ENCODE data around the gene HGFAC. TPM values are rescaled to one million over a fixed set of nuclear protein-coding genes. Genes with fewer than 3 reads are reported as not detected.

Gene HGFAC
- total and polyA plus RNA-seq, 10 of the 15 experiments (the other 5 are each of a cell fraction or from before 2014, with no cell fraction given): 0.38 TPM; not detected in 9

DNA sequence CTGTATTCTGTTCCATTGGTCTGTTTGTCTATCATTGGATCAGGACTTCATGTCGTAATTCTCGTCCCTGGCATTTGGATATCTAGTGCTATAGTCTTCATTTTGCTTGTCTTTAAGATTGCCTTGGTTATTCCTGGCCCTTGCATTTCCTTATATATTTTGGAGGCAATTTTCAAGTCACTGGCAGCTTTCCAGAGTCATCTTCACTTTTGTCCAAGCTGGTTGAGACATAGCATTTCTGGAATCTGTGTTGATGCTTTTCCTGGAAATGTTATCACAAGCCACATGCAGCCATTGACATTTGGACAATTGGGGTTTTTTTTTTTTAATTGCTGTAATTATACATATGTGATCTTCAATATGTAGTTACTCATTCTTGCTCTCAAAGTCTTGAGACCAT is 45.2 kb upstream of the HGFAC start (continued):
- TF ChIP-seq ASH2L (IDR thresholded peaks at IDR 0.05; ENCODE audit: borderline replicate concordance, low read depth): no peak
- TF ChIP-seq STAT3 (IDR thresholded peaks at IDR 0.05; ENCODE audit: low read depth, low read length): no peak
- no peak for TF ChIP-seq JUND (IDR thresholded peaks at IDR 0.05; ENCODE audit: low read depth, low read length)
- TF ChIP-seq IRF3 (IDR thresholded peaks at IDR 0.05): no peak

DNA sequence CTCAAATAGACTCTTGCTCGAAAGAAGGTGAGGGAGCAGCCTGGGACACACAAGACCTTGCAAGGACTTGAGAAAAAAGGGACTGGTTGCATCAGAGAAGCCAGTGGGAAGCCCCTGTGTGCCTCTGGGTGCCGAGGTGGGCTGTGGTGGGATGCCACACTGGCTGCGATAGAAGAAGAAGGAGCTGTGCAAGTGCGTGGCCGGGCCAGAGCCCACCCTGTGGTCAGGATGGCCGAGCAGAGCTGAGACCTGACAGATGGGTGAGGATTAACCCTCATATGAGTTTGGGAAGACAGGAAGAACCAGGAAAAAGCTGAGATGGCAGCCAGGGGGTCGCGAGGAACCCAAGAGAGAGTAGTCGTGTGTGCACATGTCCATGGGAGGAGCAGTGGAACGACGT is 44.6 kb upstream of the HGFAC start:
- H3K27ac ChIP-seq (ENCODE audit: control insufficient read depth, insufficient read depth): no peak overlapping the region
- H3K9ac ChIP-seq (ENCODE audit: control insufficient read depth, insufficient read depth, low read length): no peak overlapping the region
- no peak overlapping the region for H3K4me2 ChIP-seq (ENCODE audit: control insufficient read depth, insufficient read depth)
- no peak overlapping the region for H3K4me3 ChIP-seq
- no peaks in the 10 kb centered on the region; the same call in 2 of the 3 replicates for H3K9me3 ChIP-seq (replicated peaks; ENCODE audit: control insufficient read depth, insufficient read depth, low read length)
- ATAC-seq: no peak
- TF ChIP-seq IKZF1 (conservative IDR thresholded peaks at IDR 0.05) (no peak), TARDBP (IDR thresholded peaks at IDR 0.05; ENCODE audit: borderline replicate concordance) (no peak), BRCA1 (IDR thresholded peaks at IDR 0.05; ENCODE audit: low read depth, low read length) (no peak), SRF (IDR thresholded peaks at IDR 0.05; ENCODE audit: low read depth in 2 of 2, low read length in 2 of 2) (no peak), EED (IDR thresholded peaks at IDR 0.05; ENCODE audit: low read depth) (no peak), YY1 (IDR thresholded peaks at IDR 0.05; ENCODE audit: low read depth, low read length) (no peak), ASH2L (IDR thresholded peaks at IDR 0.05; ENCODE audit: borderline replicate concordance, low read depth) (no peak), SMAD5 (IDR thresholded peaks at IDR 0.05; ENCODE audit: low read depth) (no peak), ATF7 (IDR thresholded peaks at IDR 0.05; ENCODE audit: low read depth) (no peak), MTA2 (IDR thresholded peaks at IDR 0.05; ENCODE audit: low read depth) (no peak)
- TF ChIP-seq, protein P1, sequence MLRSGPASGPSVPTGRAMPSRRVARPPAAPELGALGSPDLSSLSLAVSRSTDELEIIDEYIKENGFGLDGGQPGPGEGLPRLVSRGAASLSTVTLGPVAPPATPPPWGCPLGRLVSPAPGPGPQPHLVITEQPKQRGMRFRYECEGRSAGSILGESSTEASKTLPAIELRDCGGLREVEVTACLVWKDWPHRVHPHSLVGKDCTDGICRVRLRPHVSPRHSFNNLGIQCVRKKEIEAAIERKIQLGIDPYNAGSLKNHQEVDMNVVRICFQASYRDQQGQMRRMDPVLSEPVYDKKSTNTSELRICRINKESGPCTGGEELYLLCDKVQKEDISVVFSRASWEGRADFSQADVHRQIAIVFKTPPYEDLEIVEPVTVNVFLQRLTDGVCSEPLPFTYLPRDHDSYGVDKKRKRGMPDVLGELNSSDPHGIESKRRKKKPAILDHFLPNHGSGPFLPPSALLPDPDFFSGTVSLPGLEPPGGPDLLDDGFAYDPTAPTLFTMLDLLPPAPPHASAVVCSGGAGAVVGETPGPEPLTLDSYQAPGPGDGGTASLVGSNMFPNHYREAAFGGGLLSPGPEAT (IDR thresholded peaks at IDR 0.05; ENCODE audit: low read depth): no peak
- ChIA-PET CTCF (interaction anchor here (1.6 kb wide), 1 partner anchor 83 kb away, joined by 4 read pairs; no protein-coding TSS in a partner anchor), SMC1A (ENCODE audit: uncharacterized antibody, unreplicated experiment) (no interaction called here), POLR2A (no interaction called here), RAD21 (ENCODE audit: unreplicated experiment) (no interaction called here)
- intact Hi-C loops (cut with micrococcal nuclease; ENCODE audit: unreplicated experiment) (no loop called here), in situ Hi-C loops (cut with MboI) (no loop called here)
- no peaks in the 10 kb centered on the region for H3K27me3 ChIP-seq (replicated peaks in 1 of 2; ENCODE audit: control insufficient read depth in 2 of 2, insufficient read depth in 2 of 2, low read length in 1 of 2)
- no peak overlapping the region for H2AFZ ChIP-seq (ENCODE audit: control insufficient read depth, low read depth, low read length)
- BruUV-seq (replicated peaks): no TSS peak
- no peaks in the 10 kb centered on the region; the same call in 1 of the 2 replicates for H3K4me1 ChIP-seq (ENCODE audit: control insufficient read depth, insufficient read depth, low read length)
- no peaks in the 10 kb centered on the region for H4K20me1 ChIP-seq (ENCODE audit: control insufficient read depth, insufficient read depth)
- H3K79me2 ChIP-seq (ENCODE audit: control insufficient read depth, insufficient read depth, low read length): no peaks in the 10 kb centered on the region
- H3K36me3 ChIP-seq (ENCODE audit: control insufficient read depth in 2 of 2, insufficient read depth in 2 of 2, low read length in 1 of 2): no peaks in the 10 kb centered on the region
- no peak for FAIRE-seq
- DNase-seq (ENCODE audit: low read depth, low spot score): no peak
- 41% methylated on average over 11 of the region's 11 CpGs for WGBS (ENCODE audit: insufficient coverage, insufficient replicate concordance, low lambda C conversion rate, missing lambda C conversion rate)

Data from GM12878 (cell line).